NB4 (cell line): ENCODE data around the gene AK2.

ENCODE experiments used
- DNase-seq: peaks from one replicate; pipeline ENCODE4 v3.0.0; 2010; ENCODE audit warnings: low read depth
- H3K4me3 ChIP-seq: one replicate; pipeline ENCODE4 v1.5.1; 2011; ENCODE audit warnings: mild to moderate bottlenecking, low read depth, low read length, moderate library complexity
- CTCF ChIP-seq: IDR thresholded peaks from one replicate; pipeline ENCODE4 v1.5.1; 2012; ENCODE audit warnings: low read depth, low read length
- MAX ChIP-seq: IDR thresholded peaks from 2 replicates; pipeline ENCODE4 v1.6.1; 2011; ENCODE audit warnings: low read depth, low read length
- MYC ChIP-seq: IDR thresholded peaks from 2 replicates; pipeline ENCODE4 v1.6.1; 2011; ENCODE audit warnings: low read depth, low read length
- POLR2A ChIP-seq: IDR thresholded peaks from 2 replicates; pipeline ENCODE4 v1.6.1; 2011; ENCODE audit warnings: mild to moderate bottlenecking; ENCODE audit not compliant: insufficient read length; ENCODE audit errors: extremely low read depth

AK2 gene

GRCh38 chr1:33021567-33022431 lies 14.9 kb downstream of the AK2 start:
- H3K4me3 ChIP-seq: no peak overlapping the region
- DNase-seq: no peak
- TF ChIP-seq MAX (no peak), MYC (no peak), CTCF (no peak), POLR2A (no peak)

GRCh38 chr1:33018112-33018511 lies 18.6 kb downstream of the AK2 start:
- no peak for DNase-seq
- TF ChIP-seq MAX (no peak), POLR2A (no peak), MYC (no peak), CTCF (no peak)
- H3K4me3 ChIP-seq: no peak overlapping the region

- TF ChIP-seq CTCF (no peak), MAX (no peak), POLR2A (no peak), MYC (no peak)
- no peak for DNase-seq
- no peak overlapping the region for H3K4me3 ChIP-seq
Observed at GRCh38 chr1:33017175-33017574, 19.5 kb downstream of the AK2 start.

GRCh38 chr1:33015216-33015615 lies 21.5 kb downstream of the AK2 start:
- H3K4me3 ChIP-seq: no peak overlapping the region
- DNase-seq: no peak
- no peak for TF ChIP-seq MYC
- TF ChIP-seq POLR2A: no peak
- TF ChIP-seq CTCF: no peak
- no peak for TF ChIP-seq MAX

- TF ChIP-seq MAX: no peak
- TF ChIP-seq CTCF: no peak
- TF ChIP-seq POLR2A: no peak
- TF ChIP-seq MYC: no peak
- DNase-seq: peak; percentile 36
Observed at GRCh38 chr1:33014464-33015163, 22.1 kb downstream of the AK2 start.

More at GRCh38 chr1:33014464-33015163, 22.1 kb downstream of the AK2 start:
- H3K4me3 ChIP-seq: no peak overlapping the region
